ENCODE data around the gene DHFR. TPM values are rescaled to one million over a fixed set of nuclear protein-coding genes. Genes with fewer than 3 reads are reported as not detected.

Gene DHFR
- total RNA-seq (2021; ENCODE audit: unreplicated experiment) (51.5 TPM), Bru-seq, nascent RNA (percentile 85 among the genes with signal in this experiment), BruChase-seq, experiment 1, labeled RNA remaining after a 2-hour chase (percentile 78 among the genes with signal in this experiment), BruChase-seq, experiment 2, labeled RNA remaining after a 6-hour chase (percentile 86 among the genes with signal in this experiment)
- 28.3 TPM for polyA plus RNA-seq (2012; ENCODE audit: insufficient read length)
- long read RNA-seq, transcript DHFR-201 (6 exons, 3,917 nt): major isoform, 54 of 71 reads
- long read RNA-seq, partial matches to known transcripts: 0 of 71 reads
- long read RNA-seq, other reads (novel, unspliced or antisense): 15 of 71 reads

- ATAC-seq (peak; percentile 51), DNase-seq (ENCODE audit: low read depth, low spot score) (peak; percentile 67)
- H3K36me3 ChIP-seq (ENCODE audit: control insufficient read depth, insufficient read depth, low read length): no peaks in the 10 kb centered on the region; the same call in 1 of the 2 replicates
- TF ChIP-seq POLR2AphosphoS5 (IDR thresholded peaks at IDR 0.05; ENCODE audit: low read depth, low read length) (peak; percentile 91; the same call in 1 of the 2 replicates), TCF7L2 (IDR thresholded peaks at IDR 0.05; ENCODE audit: low read depth, low read length) (no peak), SIN3A (IDR thresholded peaks at IDR 0.05; ENCODE audit: borderline replicate concordance, insufficient read depth, low read depth, low read length) (peak; percentile 87; the same call in 1 of the 2 replicates)
- TF ChIP-seq, protein P1, sequence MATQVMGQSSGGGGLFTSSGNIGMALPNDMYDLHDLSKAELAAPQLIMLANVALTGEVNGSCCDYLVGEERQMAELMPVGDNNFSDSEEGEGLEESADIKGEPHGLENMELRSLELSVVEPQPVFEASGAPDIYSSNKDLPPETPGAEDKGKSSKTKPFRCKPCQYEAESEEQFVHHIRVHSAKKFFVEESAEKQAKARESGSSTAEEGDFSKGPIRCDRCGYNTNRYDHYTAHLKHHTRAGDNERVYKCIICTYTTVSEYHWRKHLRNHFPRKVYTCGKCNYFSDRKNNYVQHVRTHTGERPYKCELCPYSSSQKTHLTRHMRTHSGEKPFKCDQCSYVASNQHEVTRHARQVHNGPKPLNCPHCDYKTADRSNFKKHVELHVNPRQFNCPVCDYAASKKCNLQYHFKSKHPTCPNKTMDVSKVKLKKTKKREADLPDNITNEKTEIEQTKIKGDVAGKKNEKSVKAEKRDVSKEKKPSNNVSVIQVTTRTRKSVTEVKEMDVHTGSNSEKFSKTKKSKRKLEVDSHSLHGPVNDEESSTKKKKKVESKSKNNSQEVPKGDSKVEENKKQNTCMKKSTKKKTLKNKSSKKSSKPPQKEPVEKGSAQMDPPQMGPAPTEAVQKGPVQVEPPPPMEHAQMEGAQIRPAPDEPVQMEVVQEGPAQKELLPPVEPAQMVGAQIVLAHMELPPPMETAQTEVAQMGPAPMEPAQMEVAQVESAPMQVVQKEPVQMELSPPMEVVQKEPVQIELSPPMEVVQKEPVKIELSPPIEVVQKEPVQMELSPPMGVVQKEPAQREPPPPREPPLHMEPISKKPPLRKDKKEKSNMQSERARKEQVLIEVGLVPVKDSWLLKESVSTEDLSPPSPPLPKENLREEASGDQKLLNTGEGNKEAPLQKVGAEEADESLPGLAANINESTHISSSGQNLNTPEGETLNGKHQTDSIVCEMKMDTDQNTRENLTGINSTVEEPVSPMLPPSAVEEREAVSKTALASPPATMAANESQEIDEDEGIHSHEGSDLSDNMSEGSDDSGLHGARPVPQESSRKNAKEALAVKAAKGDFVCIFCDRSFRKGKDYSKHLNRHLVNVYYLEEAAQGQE (IDR thresholded peaks at IDR 0.05; ENCODE audit: insufficient read depth in 1 of 2, low read depth in 2 of 2, low read length in 1 of 2): no peak
- TF ChIP-seq, protein P2, sequence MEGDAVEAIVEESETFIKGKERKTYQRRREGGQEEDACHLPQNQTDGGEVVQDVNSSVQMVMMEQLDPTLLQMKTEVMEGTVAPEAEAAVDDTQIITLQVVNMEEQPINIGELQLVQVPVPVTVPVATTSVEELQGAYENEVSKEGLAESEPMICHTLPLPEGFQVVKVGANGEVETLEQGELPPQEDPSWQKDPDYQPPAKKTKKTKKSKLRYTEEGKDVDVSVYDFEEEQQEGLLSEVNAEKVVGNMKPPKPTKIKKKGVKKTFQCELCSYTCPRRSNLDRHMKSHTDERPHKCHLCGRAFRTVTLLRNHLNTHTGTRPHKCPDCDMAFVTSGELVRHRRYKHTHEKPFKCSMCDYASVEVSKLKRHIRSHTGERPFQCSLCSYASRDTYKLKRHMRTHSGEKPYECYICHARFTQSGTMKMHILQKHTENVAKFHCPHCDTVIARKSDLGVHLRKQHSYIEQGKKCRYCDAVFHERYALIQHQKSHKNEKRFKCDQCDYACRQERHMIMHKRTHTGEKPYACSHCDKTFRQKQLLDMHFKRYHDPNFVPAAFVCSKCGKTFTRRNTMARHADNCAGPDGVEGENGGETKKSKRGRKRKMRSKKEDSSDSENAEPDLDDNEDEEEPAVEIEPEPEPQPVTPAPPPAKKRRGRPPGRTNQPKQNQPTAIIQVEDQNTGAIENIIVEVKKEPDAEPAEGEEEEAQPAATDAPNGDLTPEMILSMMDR (IDR thresholded peaks at IDR 0.05): peak; percentile 53
- H3K4me1 ChIP-seq (ENCODE audit: control insufficient read depth, insufficient read depth, low read length): peaks cover 17% of the 10 kb centered on the region
- H3K9me3 ChIP-seq (ENCODE audit: control insufficient read depth, insufficient read depth, low read depth, low read length): no peaks in the 10 kb centered on the region
- H3K27me3 ChIP-seq (ENCODE audit: control insufficient read depth, insufficient read depth, low read length): no peaks in the 10 kb centered on the region
- peak within 1 kb of the TSS; percentile 73 to 89 for H3K4me3 ChIP-seq (ENCODE audit: low read depth in 2 of 2, low read length in 2 of 2)
- BruUV-seq (replicated peaks): no TSS peak
- intact Hi-C loops (cut with micrococcal nuclease; ENCODE audit: unreplicated experiment) (no loop called here), in situ Hi-C loops (cut with HindIII; ENCODE audit: low pct_unique_long_range_greater_than_20kb, low sequenced_read_pairs) (no loop called here)
- H3K27ac ChIP-seq (ENCODE audit: low read length): peak within 1 kb of the TSS; percentile 94
- ChIA-PET POLR2A (interaction anchor here (0.6 kb wide), 1 partner anchor 202 kb away, joined by 4 read pairs; no protein-coding TSS in a partner anchor), CTCF (interaction anchor here (0.7 kb wide), 1 partner anchor 100 kb away, joined by 4 read pairs; no protein-coding TSS in a partner anchor)
Measured at GRCh38 chr5:80654391-80655230, at the start of gene DHFR, which contains the start of gene MSH3. DHFR (minus strand) TSS chr5:80654983; CDS start chr5:80654489, 494 bp downstream. MSH3 (plus strand) TSS chr5:80654652; CDS start chr5:80654728, 76 bp downstream.

DNA sequence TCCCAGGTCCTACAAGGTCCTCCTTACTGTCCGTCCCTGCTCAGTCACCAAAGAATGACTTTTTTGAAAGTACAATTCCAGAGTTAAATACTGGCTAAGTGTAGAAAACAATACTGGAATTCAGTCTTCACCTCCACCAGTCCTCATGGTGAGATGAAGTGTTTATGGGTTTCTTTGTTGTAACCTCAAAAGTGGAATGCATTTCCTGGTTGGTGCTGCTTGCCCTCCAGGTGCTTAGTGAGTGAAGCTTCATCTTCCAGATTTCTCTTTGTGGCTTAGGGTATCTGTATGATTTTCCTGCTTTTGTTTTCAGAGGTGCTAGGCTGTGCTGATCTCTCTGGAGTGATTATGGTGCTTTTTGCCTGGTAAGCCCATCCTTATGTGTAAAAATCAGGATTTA is 49.4 kb upstream of the DHFR start:
- Histone ChIP-seq H3K4me3 (ENCODE audit: low read depth in 2 of 2, low read length in 2 of 2) (no peak overlapping the region), H3K36me3 (ENCODE audit: control insufficient read depth, insufficient read depth, low read length) (no peaks in the 10 kb centered on the region), H3K27ac (ENCODE audit: low read length) (no peak overlapping the region), H3K9me3 (ENCODE audit: control insufficient read depth, insufficient read depth, low read depth, low read length) (no peaks in the 10 kb centered on the region), H3K27me3 (ENCODE audit: control insufficient read depth, insufficient read depth, low read length) (no peaks in the 10 kb centered on the region), H3K4me1 (ENCODE audit: control insufficient read depth, insufficient read depth, low read length) (no peaks in the 10 kb centered on the region)
- POLR2A ChIA-PET: no interaction called here
- ATAC-seq (no peak), DNase-seq (ENCODE audit: low read depth, low spot score) (no peak)
- intact Hi-C loops (cut with micrococcal nuclease; ENCODE audit: unreplicated experiment): no loop called here
- CTCF ChIA-PET: no interaction called here
- BruUV-seq (replicated peaks): no TSS peak
- in situ Hi-C loops (cut with HindIII; ENCODE audit: low pct_unique_long_range_greater_than_20kb, low sequenced_read_pairs): no loop called here
- no peak for TF ChIP-seq TCF7L2 (IDR thresholded peaks at IDR 0.05; ENCODE audit: low read depth, low read length)
- TF ChIP-seq, protein P1 (IDR thresholded peaks at IDR 0.05; ENCODE audit: insufficient read depth in 1 of 2, low read depth in 2 of 2, low read length in 1 of 2): no peak
- TF ChIP-seq, protein P2 (IDR thresholded peaks at IDR 0.05): no peak

Data from Panc1 (cell line).